Fibroblast of lung (primary cell): ENCODE data around the gene GTPBP1. TPM values are rescaled to one million over a fixed set of nuclear protein-coding genes. Genes with fewer than 3 reads are reported as not detected.

Source experiments
- DNase-seq, 2 donors: peaks; one replicate each; pipeline versions ENCODE4 v3.0.0 to v3.0.0-alpha.2; 2010; ENCODE audit warnings: low read depth in 2 of 2
- H2AFZ ChIP-seq: 2 replicates; pipeline ENCODE4 v1.5.1; 2012; ENCODE audit warnings: low read length, control low read depth, inconsistent platforms
- H3K27ac ChIP-seq: 2 replicates; pipeline ENCODE4 v1.5.1; 2011; ENCODE audit warnings: low read length, control low read depth; ENCODE audit not compliant: insufficient read depth
- H3K27me3 ChIP-seq: 2 replicates; pipeline ENCODE4 v1.5.1; 2011; ENCODE audit warnings: mild to moderate bottlenecking, low read length; ENCODE audit not compliant: control insufficient read depth, insufficient read depth
- H3K36me3 ChIP-seq: 2 replicates; pipeline ENCODE4 v1.5.1; 2011; ENCODE audit warnings: low read length; ENCODE audit not compliant: control insufficient read depth, insufficient read depth
- H3K4me1 ChIP-seq: 2 replicates; pipeline ENCODE4 v1.5.1; 2011; ENCODE audit warnings: low read length; ENCODE audit not compliant: control insufficient read depth, insufficient read depth; ENCODE audit errors: extremely low read depth
- H3K4me2 ChIP-seq: 2 replicates; pipeline ENCODE4 v1.5.1; 2011; ENCODE audit warnings: low read length, control low read depth; ENCODE audit not compliant: insufficient read depth; ENCODE audit errors: extremely low read depth
- H3K4me3 ChIP-seq, 4 experiments: fragments of 200-600 bp in 1 of 4; sonication (generic) in 1 of 4; replicated peaks in 1 of 4; 2 replicates each; pipeline ENCODE4 v1.5.1; 2011 to 2016; ENCODE audit warnings: low read length in 4 of 4, low read depth in 3 of 4, mild to moderate bottlenecking in 3 of 4, control low read depth in 2 of 4, inconsistent platforms in 1 of 4, mixed read lengths in 1 of 4; ENCODE audit not compliant: insufficient read depth in 1 of 4; ENCODE audit errors: control extremely low read depth in 1 of 4
- H3K79me2 ChIP-seq: 2 replicates; pipeline ENCODE4 v1.5.1; 2012; ENCODE audit warnings: mild to moderate bottlenecking, low read length, inconsistent platforms; ENCODE audit not compliant: control insufficient read depth, insufficient read depth
- H3K9ac ChIP-seq: 2 replicates; pipeline ENCODE4 v1.5.1; 2011; ENCODE audit warnings: mild to moderate bottlenecking, low read length, control low read depth; ENCODE audit not compliant: insufficient read depth
- H3K9me3 ChIP-seq: 2 replicates; pipeline ENCODE4 v1.5.1; 2012; ENCODE audit warnings: low read depth, low read length; ENCODE audit not compliant: control insufficient read depth, insufficient read depth
- H4K20me1 ChIP-seq: 2 replicates; pipeline ENCODE4 v1.5.1; 2011; ENCODE audit warnings: low read length; ENCODE audit not compliant: control insufficient read depth, insufficient read depth; ENCODE audit errors: extremely low read depth
- CTCF ChIP-seq, 2 donors: IDR thresholded peaks in 1 of 2; conservative IDR thresholded peaks in 1 of 2; 1 replicate in 1 of 2; 2 replicates in 1 of 2; pipeline ENCODE4 v1.5.1; 2011 to 2012; ENCODE audit warnings: low read length in 2 of 2, control low read depth in 1 of 2, inconsistent platforms in 1 of 2, low read depth in 1 of 2, mild to moderate bottlenecking in 1 of 2
- EZH2 ChIP-seq: IDR thresholded peaks from 2 replicates; pipeline ENCODE4 v1.5.1; 2012; ENCODE audit warnings: low read length, control low read depth, mild to moderate bottlenecking; ENCODE audit errors: missing control alignments
- polyA plus RNA-seq, 2 donors: library from polyadenylated mRNA; depleted of rRNA in 1 of 2; stranded (reverse) in 1 of 2; unstranded in 1 of 2; fragments of >200 nt; gene quantifications; 2 replicates each; pipeline ENCODE4 v1.2.1, GENCODE V29; 2011 to 2012; ENCODE audit warnings: missing spikeins in 1 of 2
- total RNA-seq: library from RNA; depleted of rRNA; stranded (reverse); fragments of >200 nt; gene quantifications from 2 replicates; pipeline ENCODE4 v1.2.1, GENCODE V29; 2014

GTPBP1 gene
- total and polyA plus RNA-seq, 2 donors (not counting 1 experiment from before 2014, with no cell fraction given), result 20.6 to 23.1 TPM

- Histone ChIP-seq H3K36me3 (no peaks in the 10 kb centered on the region), H3K4me1 (no peaks in the 10 kb centered on the region), H3K27me3 (no peaks in the 10 kb centered on the region), H3K79me2 (no peaks in the 10 kb centered on the region), H3K4me3 (no peak overlapping the region), H3K27ac (no peak overlapping the region), H3K9ac (no peak overlapping the region), H4K20me1 (no peaks in the 10 kb centered on the region), H3K4me2 (no peak overlapping the region), H2AFZ (no peak overlapping the region), H3K9me3 (no peaks in the 10 kb centered on the region)
- TF ChIP-seq CTCF (conservative IDR thresholded peaks at IDR 0.05 in 1 of 2, IDR thresholded peaks at IDR 0.05 in 1 of 2; ENCODE audit: low read depth in 1 of 2, low read length in 2 of 2), result no peak
- TF ChIP-seq EZH2, result no peak
- no peak for DNase-seq
Measured at GRCh38 chr22:38770257-38770949, 64.7 kb downstream of the GTPBP1 start.

GRCh38 chr22:38772623-38772873 is 66.8 kb downstream of the GTPBP1 start:
- H3K4me2 ChIP-seq, result no peak overlapping the region

GRCh38 chr22:38773363-38773946 is 67.7 kb downstream of the GTPBP1 start:
- no peak for DNase-seq
- no peaks in the 10 kb centered on the region for H3K4me1 ChIP-seq
- H3K4me3 ChIP-seq, result no peak overlapping the region
- no peak overlapping the region for H3K27ac ChIP-seq
- H3K9ac ChIP-seq, result no peak overlapping the region
- H3K27me3 ChIP-seq, result no peaks in the 10 kb centered on the region
- no peak overlapping the region for H2AFZ ChIP-seq
- TF ChIP-seq EZH2, result no peak
- no peak for TF ChIP-seq CTCF (conservative IDR thresholded peaks at IDR 0.05 in 1 of 2, IDR thresholded peaks at IDR 0.05 in 1 of 2; ENCODE audit: low read depth in 1 of 2, low read length in 2 of 2)
- no peaks in the 10 kb centered on the region for H3K79me2 ChIP-seq
- H3K4me2 ChIP-seq, result no peak overlapping the region
- H4K20me1 ChIP-seq, result no peaks in the 10 kb centered on the region
- H3K36me3 ChIP-seq, result no peaks in the 10 kb centered on the region
- no peaks in the 10 kb centered on the region for H3K9me3 ChIP-seq

More at GRCh38 chr22:38772623-38772873, 66.8 kb downstream of the GTPBP1 start:
- DNase-seq, result no peak
- Histone ChIP-seq H3K9me3 (no peaks in the 10 kb centered on the region), H3K4me1 (no peaks in the 10 kb centered on the region), H3K27me3 (no peaks in the 10 kb centered on the region), H3K27ac (no peak overlapping the region), H3K79me2 (no peaks in the 10 kb centered on the region), H4K20me1 (no peaks in the 10 kb centered on the region), H3K36me3 (no peaks in the 10 kb centered on the region), H3K4me3 (no peak overlapping the region), H2AFZ (no peak overlapping the region), H3K9ac (no peak overlapping the region)
- no peak for TF ChIP-seq EZH2
- no peak for TF ChIP-seq CTCF (conservative IDR thresholded peaks at IDR 0.05 in 1 of 2, IDR thresholded peaks at IDR 0.05 in 1 of 2; ENCODE audit: low read depth in 1 of 2, low read length in 2 of 2)
